SKM-1 treated with dmso at 0.1 percent for 144 hours (cell line): ENCODE data around the gene SMARCC2.
A peak's percentile ranks its signal among the peaks of the same experiment; 100 is the strongest.
"Not testable (repeated sequence)": the region's sequence is repeated elsewhere in the genome, so short reads cannot be mapped to it uniquely, and the experiment has no call there.

Experiments
- DNase-seq: peaks from one replicate; lab custom pipeline; 2025; ENCODE audit not compliant: unreplicated experiment; lab: John Stamatoyannopoulos, UW

SMARCC2 gene

GRCh38 chr12:56212361-56212760, 23.1 kb upstream of the SMARCC2 start:
- no peak for DNase-seq

- no peak for DNase-seq
Measured at GRCh38 chr12:56208006-56208405, 18.7 kb upstream of the SMARCC2 start.

- DNase-seq: no peak
Measured at GRCh38 chr12:56206452-56207166, 17.3 kb upstream of the SMARCC2 start.

- no peak for DNase-seq
Measured at GRCh38 chr12:56205445-56205844, 16.2 kb upstream of the SMARCC2 start.

GRCh38 chr12:56204275-56204674, 15.0 kb upstream of the SMARCC2 start:
- DNase-seq: no peak

GRCh38 chr12:56202838-56203237, 13.6 kb upstream of the SMARCC2 start:
- DNase-seq: no peak

- DNase-seq: no peak
Measured at GRCh38 chr12:56202366-56202765, 13.1 kb upstream of the SMARCC2 start.

GRCh38 chr12:56198836-56199235, 9.6 kb upstream of the SMARCC2 start:
- DNase-seq: no peak

DNA sequence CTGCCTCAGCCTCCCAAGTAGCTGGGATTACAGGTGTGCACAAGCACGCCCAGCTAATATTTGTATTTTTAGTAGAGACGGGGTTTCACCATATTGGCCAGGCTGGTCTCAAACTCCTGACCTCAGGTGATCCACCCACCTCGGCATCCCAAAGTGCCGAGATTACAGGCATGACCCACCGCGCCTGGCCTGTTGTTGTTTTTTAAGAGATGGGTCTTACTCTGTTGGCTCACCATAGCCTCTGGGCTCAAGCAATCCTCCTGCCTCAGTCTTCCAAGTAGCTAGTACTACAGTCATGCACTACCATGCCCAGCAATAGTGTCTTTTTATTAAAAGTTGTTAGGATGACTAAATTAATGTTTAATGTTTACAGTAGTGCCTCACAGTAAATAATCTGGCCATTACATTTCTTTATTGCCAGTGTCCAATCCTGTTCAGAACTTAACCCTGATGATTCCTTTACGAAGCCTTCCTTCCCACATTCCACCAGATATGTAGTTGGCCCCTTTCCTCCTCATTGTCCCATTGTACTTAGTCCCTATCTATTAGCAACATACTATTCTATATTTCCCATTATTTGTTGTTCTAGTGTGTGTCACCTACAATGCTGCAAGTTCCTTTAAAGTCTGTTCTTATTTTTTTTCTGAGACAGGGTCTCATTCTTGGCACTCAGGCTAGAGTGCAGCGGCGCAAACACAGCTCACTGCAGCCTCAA, 8.8 kb upstream of the SMARCC2 start:
- no peak for DNase-seq

DNA sequence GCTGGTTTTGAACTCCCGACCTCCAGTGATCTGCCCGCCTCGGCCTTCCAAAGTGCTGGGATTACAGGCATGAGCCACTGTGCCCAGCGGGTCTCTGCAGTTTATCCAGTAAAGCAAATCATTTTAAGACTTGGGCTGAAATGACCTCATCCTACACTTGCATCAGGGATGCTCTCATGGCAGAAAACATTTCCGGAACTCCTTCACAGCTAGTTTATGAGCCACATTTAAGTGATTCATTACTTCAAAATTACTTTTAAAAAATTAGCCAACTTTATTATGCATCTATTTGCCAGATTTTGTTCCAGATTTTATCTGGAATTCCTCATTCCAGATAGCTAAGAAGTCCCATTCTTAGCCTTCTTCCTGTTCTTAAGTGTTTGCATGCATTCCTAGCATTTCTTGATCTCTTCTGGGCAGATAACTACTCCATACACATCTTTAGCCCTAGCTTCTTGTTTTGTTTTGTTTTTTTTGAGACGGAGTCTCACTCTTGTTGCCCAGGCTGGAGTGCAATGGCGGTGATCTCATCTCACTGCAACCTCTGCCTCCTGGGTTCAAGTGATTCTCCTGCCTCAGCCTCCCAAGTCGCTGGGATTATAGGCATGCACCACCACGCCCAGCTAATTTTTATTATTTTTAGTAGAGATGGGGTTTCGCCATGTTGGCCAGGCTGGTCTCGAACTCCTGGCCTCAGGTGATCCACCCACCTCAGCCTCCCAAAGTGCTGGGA, 7.7 kb upstream of the SMARCC2 start:
- not testable (repeated sequence) for DNase-seq

- DNase-seq: peak; percentile 64
Measured at GRCh38 chr12:56193025-56193578, 3.8 kb upstream of the SMARCC2 start.

DNA sequence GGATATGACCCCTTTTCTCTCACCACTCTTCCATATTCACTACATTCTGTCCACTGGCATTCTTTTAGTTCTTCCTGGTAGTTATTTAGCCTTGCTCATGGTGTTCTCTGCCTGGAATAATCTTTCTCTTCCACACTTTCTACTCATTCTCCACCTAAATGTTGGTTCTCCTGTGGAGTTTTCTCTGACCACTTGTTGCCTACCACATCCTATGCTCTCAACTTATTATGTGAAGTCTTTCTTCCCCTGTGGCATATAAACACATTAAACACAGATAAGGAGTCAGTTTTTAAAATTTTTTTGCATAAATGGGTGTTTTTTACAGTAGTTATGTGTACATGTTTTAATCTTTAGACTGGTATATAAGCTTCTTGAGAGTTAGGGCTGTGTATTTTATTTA, 3.3 kb upstream of the SMARCC2 start:
- DNase-seq: no peak

DNA sequence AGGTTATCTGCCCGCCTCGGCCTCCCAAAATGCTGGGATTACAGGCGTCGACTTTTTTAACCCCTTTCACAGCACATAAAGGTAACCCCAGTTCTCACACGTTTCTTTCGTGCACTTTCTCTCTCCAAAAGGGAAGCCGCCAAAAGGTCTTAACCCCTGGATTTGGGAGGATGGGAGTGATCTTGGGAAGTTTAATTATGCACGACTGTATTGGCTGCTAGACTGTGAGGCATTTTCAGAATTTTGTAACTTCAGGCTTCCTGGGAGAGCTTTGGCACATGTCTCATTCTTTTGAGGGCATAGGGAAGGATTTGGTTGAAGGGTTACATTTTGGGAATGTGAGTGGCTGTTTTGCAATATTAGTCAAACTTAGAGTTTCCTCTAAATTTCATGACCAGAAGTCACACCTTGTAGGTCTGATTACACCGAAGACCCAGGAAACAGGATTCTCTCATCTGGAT, 1.4 kb upstream of the SMARCC2 start:
- DNase-seq: no peak

- peak; percentile 33 for DNase-seq
Measured at GRCh38 chr12:56189918-56190694, 823 bp upstream of the SMARCC2 start.

DNA sequence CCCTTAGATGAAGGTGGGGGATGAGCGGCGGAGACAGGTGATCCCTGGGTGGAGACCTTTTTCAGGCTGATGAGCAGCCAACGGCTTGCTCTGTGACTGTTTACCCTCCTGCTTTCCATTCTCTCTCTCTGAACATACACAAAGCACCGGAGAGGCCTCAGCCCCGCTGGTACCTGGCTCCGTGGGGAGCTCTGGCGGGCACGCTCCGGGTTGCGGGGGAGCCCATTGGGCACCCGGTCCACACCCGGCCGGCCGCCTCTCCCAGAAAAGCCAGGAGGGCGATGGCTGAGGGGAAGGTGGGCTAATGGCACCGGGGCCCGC, 545 bp downstream of the SMARCC2 start:
- no peak for DNase-seq

GRCh38 chr12:56188131-56188777, 1.0 kb downstream of the SMARCC2 start:
- DNase-seq: no peak

GRCh38 chr12:56186957-56187356, 2.3 kb downstream of the SMARCC2 start:
- DNase-seq: no peak

GRCh38 chr12:56178347-56178746, 10.9 kb downstream of the SMARCC2 start:
- no peak for DNase-seq

DNA sequence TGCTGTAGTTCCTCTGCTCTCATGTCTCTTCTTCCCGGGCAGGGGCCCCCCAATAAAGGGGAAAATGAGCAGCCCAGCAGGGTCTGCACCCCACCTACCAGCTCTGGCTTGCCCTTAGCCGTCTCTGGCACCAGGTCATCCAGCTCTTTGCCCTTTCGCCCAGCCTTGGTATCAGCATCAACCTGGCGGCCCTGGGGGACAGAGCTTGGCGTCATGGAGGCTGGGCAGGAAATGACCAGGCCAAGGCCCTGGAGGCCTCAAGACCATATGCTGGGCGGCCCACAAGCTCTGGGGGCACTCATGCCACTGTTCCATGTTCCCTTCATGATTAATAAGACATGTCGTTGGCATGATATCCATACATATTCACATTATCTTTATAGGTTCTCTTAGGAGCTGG, 16.4 kb downstream of the SMARCC2 start:
- DNase-seq: no peak

- DNase-seq: no peak
Measured at GRCh38 chr12:56169229-56169759, 20.0 kb downstream of the SMARCC2 start.
